Ascending aorta (tissue), 2 donors: ENCODE results near the gene RPA1. TPM values are rescaled to one million over a fixed set of nuclear protein-coding genes. Genes with fewer than 3 reads are reported as not detected.

ENCODE experiments used
- DNase-seq, 2 donors: peaks; one replicate each; pipeline ENCODE4 v3.0.0-alpha.2; 2019; ENCODE audit warnings: low spot score in 2 of 2
- H3K27ac ChIP-seq, 2 donors: fragments of 200-600 bp; sonication (generic); one replicate each; pipeline ENCODE4 v1.5.1; 2016 to 2017; ENCODE audit warnings: mild to moderate bottlenecking in 1 of 2
- H3K27me3 ChIP-seq: fragments of 200-600 bp; sonication (generic); one replicate; pipeline ENCODE4 v1.5.1; 2017
- H3K36me3 ChIP-seq, 2 donors: fragments of 200-600 bp; sonication (generic); one replicate each; pipeline ENCODE4 v1.5.1; 2016
- H3K4me1 ChIP-seq, 2 donors: fragments of 200-600 bp; sonication (generic); one replicate each; pipeline ENCODE4 v1.5.1; 2016 to 2017; ENCODE audit warnings: mild to moderate bottlenecking in 1 of 2
- H3K4me3 ChIP-seq, 2 donors: fragments of 200-600 bp; sonication (generic); one replicate each; pipeline ENCODE4 v1.5.1; 2016 to 2017; ENCODE audit warnings: mild to moderate bottlenecking in 1 of 2
- H3K9me3 ChIP-seq, 2 donors: fragments of 200-600 bp; sonication (generic); one replicate each; pipeline ENCODE4 v1.5.1; 2016
- CTCF ChIP-seq, 3 experiments: fragments of 200-600 bp in 2 of 3; fragments of 450-650 bp in 1 of 3; sonication (generic) in 2 of 3; IDR thresholded peaks; one replicate each; pipeline ENCODE4 v1.5.1; 2016 to 2019; ENCODE audit warnings: antibody characterized with exemption in 3 of 3, mild to moderate bottlenecking in 1 of 3, moderate library complexity in 1 of 3
- intact Hi-C: fragments of 100-400 bp; cut with DNase I; formaldehyde crosslinking; loops from one replicate; pipeline ENCODE4 v1.15.1; 2023
- total RNA-seq: library from RNA; depleted of rRNA; stranded (reverse); fragments of >200 nt; gene quantifications from one replicate; pipeline ENCODE4 v1.1.0, GENCODE V29; 2016

The RPA1 gene
- total RNA-seq, 1 donor from 2014 or later = 34.0 TPM

- H3K27me3 ChIP-seq = no peaks in the 10 kb centered on the region
- no peaks in the 10 kb centered on the region for H3K4me1 ChIP-seq
- no peak overlapping the region for H3K4me3 ChIP-seq
- TF ChIP-seq CTCF (IDR thresholded peaks at IDR 0.05) = no peak
- peaks cover 71 to 90% of the 10 kb centered on the region in 2 donors for H3K36me3 ChIP-seq
- intact Hi-C loops = no loop called here
- no peak overlapping the region for H3K27ac ChIP-seq
- H3K9me3 ChIP-seq = no peaks in the 10 kb centered on the region
- DNase-seq = no peak
Observed at GRCh38 chr17:1878419-1879121, 48.8 kb downstream of the RPA1 start.

- H3K36me3 ChIP-seq = peaks cover 78 to 94% of the 10 kb centered on the region in 2 donors
- intact Hi-C loops = no loop called here
Observed at GRCh38 chr17:1880851-1881630, 51.2 kb downstream of the RPA1 start.

GRCh38 chr17:1882836-1883235 lies 53.0 kb downstream of the RPA1 start:
- TF ChIP-seq CTCF (IDR thresholded peaks at IDR 0.05) = peak in 2 of 3 experiments; percentile 36 to 44
- intact Hi-C loops = no loop called here
- H3K4me1 ChIP-seq = no peaks in the 10 kb centered on the region
- DNase-seq = no peak
- no peak overlapping the region for H3K4me3 ChIP-seq
- H3K36me3 ChIP-seq = peaks cover 67 to 94% of the 10 kb centered on the region in 2 donors
- no peak overlapping the region for H3K27ac ChIP-seq
- no peaks in the 10 kb centered on the region for H3K9me3 ChIP-seq
- no peaks in the 10 kb centered on the region for H3K27me3 ChIP-seq

More at GRCh38 chr17:1880851-1881630, 51.2 kb downstream of the RPA1 start:
- no peak overlapping the region for H3K27ac ChIP-seq
- DNase-seq = no peak
- H3K4me3 ChIP-seq = no peak overlapping the region
- TF ChIP-seq CTCF (IDR thresholded peaks at IDR 0.05) = no peak
- no peaks in the 10 kb centered on the region for H3K4me1 ChIP-seq
- no peaks in the 10 kb centered on the region for H3K9me3 ChIP-seq
- H3K27me3 ChIP-seq = no peaks in the 10 kb centered on the region

- no peaks in the 10 kb centered on the region for H3K27me3 ChIP-seq
- no peak overlapping the region for H3K4me3 ChIP-seq
- intact Hi-C loops = no loop called here
- no peak overlapping the region for H3K27ac ChIP-seq
- DNase-seq = no peak
- H3K36me3 ChIP-seq = peaks cover 65 to 94% of the 10 kb centered on the region in 2 donors
- no peaks in the 10 kb centered on the region for H3K9me3 ChIP-seq
- no peak for TF ChIP-seq CTCF (IDR thresholded peaks at IDR 0.05)
- no peaks in the 10 kb centered on the region for H3K4me1 ChIP-seq
Observed at GRCh38 chr17:1883536-1883935, 53.7 kb downstream of the RPA1 start.

GRCh38 chr17:1888741-1889140 lies 58.9 kb downstream of the RPA1 start:
- Histone ChIP-seq H3K27me3 (no peaks in the 10 kb centered on the region), H3K36me3 (peaks cover 43 to 90% of the 10 kb centered on the region in 2 donors), H3K4me3 (no peak overlapping the region), H3K4me1 (no peaks in the 10 kb centered on the region), H3K27ac (no peak overlapping the region), H3K9me3 (no peaks in the 10 kb centered on the region)
- no peak for DNase-seq
- intact Hi-C loops = no loop called here
- no peak for TF ChIP-seq CTCF (IDR thresholded peaks at IDR 0.05)
